NT2/D1 (cell line): ENCODE data around the gene SLC25A48.

Experiments used
- DNase-seq: peaks from one replicate; pipeline ENCODE4 v3.0.0-alpha.2; 2011; ENCODE audit warnings: low read depth, low spot score
- H3K27me3 ChIP-seq: 2 replicates; pipeline ENCODE4 v1.6.0; 2011; ENCODE audit warnings: mild to moderate bottlenecking; ENCODE audit not compliant: insufficient read length, insufficient read depth
- H3K36me3 ChIP-seq: 2 replicates; pipeline ENCODE4 v1.6.1; 2011; ENCODE audit warnings: mild to moderate bottlenecking, low read length, mixed read lengths; ENCODE audit not compliant: insufficient read depth, insufficient read length
- H3K4me1 ChIP-seq: 2 replicates; pipeline ENCODE4 v1.5.1; 2011; ENCODE audit not compliant: insufficient read depth, insufficient read length
- H3K4me3 ChIP-seq: 2 replicates; pipeline ENCODE4 v1.5.1; 2011; ENCODE audit warnings: low read depth; ENCODE audit not compliant: insufficient read length
- H3K9ac ChIP-seq: 2 replicates; pipeline ENCODE4 v1.6.0; 2011; ENCODE audit warnings: low read depth; ENCODE audit not compliant: insufficient read length
- H3K9me3 ChIP-seq: 2 replicates; pipeline ENCODE4 v1.5.1; 2011; ENCODE audit warnings: mild to moderate bottlenecking, low read length; ENCODE audit not compliant: insufficient read depth
- SUZ12 ChIP-seq: IDR thresholded peaks from 2 replicates; pipeline ENCODE4 v1.6.1; 2011; ENCODE audit not compliant: insufficient read length, insufficient read depth; ENCODE audit errors: extremely low read depth
- YY1 ChIP-seq: IDR thresholded peaks from 2 replicates; pipeline ENCODE4 v1.6.1; 2011; ENCODE audit not compliant: insufficient read length, insufficient read depth
- ZNF274 ChIP-seq: IDR thresholded peaks from 2 replicates; pipeline ENCODE4 v1.6.1; 2011; ENCODE audit warnings: mild to moderate bottlenecking, low read depth, low read length

Gene SLC25A48

GRCh38 chr5:135905144-135905543 is 70.7 kb downstream of the SLC25A48 start:
- H3K4me1 ChIP-seq = no peaks in the 10 kb centered on the region
- no peak for DNase-seq
- no peaks in the 10 kb centered on the region for H3K9me3 ChIP-seq
- H3K4me3 ChIP-seq = no peak overlapping the region
- no peak overlapping the region for H3K9ac ChIP-seq
- H3K27me3 ChIP-seq = no peaks in the 10 kb centered on the region
- H3K36me3 ChIP-seq = no peaks in the 10 kb centered on the region
- no peak for TF ChIP-seq SUZ12
- TF ChIP-seq ZNF274 = no peak
- TF ChIP-seq YY1 = no peak

DNA sequence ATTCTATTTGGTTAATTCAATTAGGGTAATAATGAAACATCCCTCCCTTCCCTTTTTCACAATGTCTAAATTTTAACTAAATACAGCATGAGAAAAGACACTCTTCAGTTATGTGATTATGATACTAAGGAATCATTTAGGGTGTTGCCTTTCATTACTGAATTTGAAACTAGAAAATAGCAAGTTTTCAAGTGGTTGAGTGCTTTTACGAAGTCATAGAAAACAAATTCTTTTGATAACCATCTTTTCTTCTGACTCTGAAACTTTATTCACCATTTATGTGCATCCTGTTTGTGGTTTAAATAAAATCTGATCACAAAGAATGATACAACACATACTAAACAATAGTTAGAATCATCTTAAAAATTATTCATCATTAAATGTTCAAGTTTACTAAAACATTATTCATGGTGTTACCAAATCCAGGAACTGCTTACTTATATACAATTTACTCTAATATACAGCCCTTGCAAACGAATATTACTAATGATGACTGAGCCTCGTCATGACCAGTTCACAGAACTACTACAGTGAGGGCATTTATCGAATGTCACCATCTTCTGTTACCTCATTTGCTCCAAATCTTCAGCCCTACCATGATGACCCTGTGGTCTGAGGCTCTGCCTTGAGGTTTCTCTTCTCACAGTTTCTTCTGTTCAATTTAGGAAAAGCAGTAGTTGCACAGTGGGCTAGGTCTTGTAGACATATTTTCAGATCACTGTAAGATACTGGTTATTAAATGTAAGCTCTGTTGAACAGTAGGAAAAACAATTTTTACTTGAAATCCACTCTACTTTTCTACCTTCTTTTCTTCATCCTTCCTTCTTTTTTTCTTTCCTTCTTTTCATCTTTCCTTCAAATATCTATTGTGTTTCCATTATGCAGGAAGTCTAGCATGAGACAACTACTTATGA is 79.5 kb downstream of the SLC25A48 start:
- no peaks in the 10 kb centered on the region for H3K9me3 ChIP-seq
- H3K36me3 ChIP-seq = no peaks in the 10 kb centered on the region
- DNase-seq = no peak
- H3K27me3 ChIP-seq = no peaks in the 10 kb centered on the region
- H3K4me1 ChIP-seq = no peaks in the 10 kb centered on the region
- no peak overlapping the region for H3K9ac ChIP-seq
- TF ChIP-seq SUZ12 (no peak), YY1 (no peak), ZNF274 (no peak)
- H3K4me3 ChIP-seq = no peak overlapping the region

GRCh38 chr5:135915466-135916001 is 81.1 kb downstream of the SLC25A48 start:
- no peak for DNase-seq
- Histone ChIP-seq H3K36me3 (no peaks in the 10 kb centered on the region), H3K4me1 (no peaks in the 10 kb centered on the region), H3K9ac (no peak overlapping the region), H3K9me3 (no peaks in the 10 kb centered on the region), H3K4me3 (no peak overlapping the region), H3K27me3 (no peaks in the 10 kb centered on the region)
- TF ChIP-seq SUZ12 (no peak), ZNF274 (no peak), YY1 (no peak)

GRCh38 chr5:135916638-135917263 is 82.3 kb downstream of the SLC25A48 start:
- Histone ChIP-seq H3K27me3 (no peaks in the 10 kb centered on the region), H3K4me1 (no peaks in the 10 kb centered on the region), H3K9me3 (no peaks in the 10 kb centered on the region), H3K9ac (no peak overlapping the region), H3K36me3 (no peaks in the 10 kb centered on the region), H3K4me3 (no peak overlapping the region)
- TF ChIP-seq YY1 (no peak), SUZ12 (no peak), ZNF274 (no peak)
- DNase-seq = no peak

- no peak overlapping the region for H3K4me3 ChIP-seq
- DNase-seq = no peak
- no peaks in the 10 kb centered on the region for H3K4me1 ChIP-seq
- no peaks in the 10 kb centered on the region for H3K9me3 ChIP-seq
- no peaks in the 10 kb centered on the region for H3K36me3 ChIP-seq
- no peaks in the 10 kb centered on the region for H3K27me3 ChIP-seq
- TF ChIP-seq SUZ12 = no peak
- no peak for TF ChIP-seq YY1
- TF ChIP-seq ZNF274 = no peak
- no peak overlapping the region for H3K9ac ChIP-seq
Measured at GRCh38 chr5:135920199-135920598, 85.7 kb downstream of the SLC25A48 start.

DNA sequence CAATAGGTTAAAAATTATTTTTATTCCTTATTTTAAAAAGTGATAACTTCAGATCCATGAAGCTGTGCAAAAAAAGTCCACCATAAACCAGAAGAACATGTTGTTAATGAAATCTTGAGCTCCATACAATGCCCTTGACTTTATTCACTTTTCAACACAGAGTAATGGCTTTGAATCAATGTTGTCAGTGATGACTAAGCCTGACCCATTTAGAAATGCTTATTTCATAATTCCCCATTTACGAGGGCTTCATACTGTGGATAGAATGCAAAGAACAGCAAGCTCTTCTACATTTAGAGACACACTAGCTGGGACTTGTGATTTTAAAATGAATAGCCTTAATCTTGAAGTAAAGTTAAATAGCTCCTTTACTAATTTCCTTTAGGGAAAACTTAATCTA is 86.9 kb downstream of the SLC25A48 start:
- no peaks in the 10 kb centered on the region for H3K9me3 ChIP-seq
- no peaks in the 10 kb centered on the region for H3K27me3 ChIP-seq
- TF ChIP-seq SUZ12 = no peak
- TF ChIP-seq ZNF274 = no peak
- no peak for TF ChIP-seq YY1
- H3K4me3 ChIP-seq = no peak overlapping the region
- no peak overlapping the region for H3K9ac ChIP-seq
- no peaks in the 10 kb centered on the region for H3K4me1 ChIP-seq
- no peaks in the 10 kb centered on the region for H3K36me3 ChIP-seq
- no peak for DNase-seq

- DNase-seq = peak; percentile 16
- Histone ChIP-seq H3K9me3 (no peaks in the 10 kb centered on the region; the same call in 1 of the 2 replicates), H3K27me3 (peaks cover 23% of the 10 kb centered on the region), H3K9ac (peak overlapping the region; percentile 66), H3K36me3 (no peaks in the 10 kb centered on the region), H3K4me3 (peak overlapping the region; percentile 56), H3K4me1 (no peaks in the 10 kb centered on the region)
- TF ChIP-seq SUZ12 = no peak
- TF ChIP-seq YY1 = no peak
- TF ChIP-seq ZNF274 = no peak
Measured at GRCh38 chr5:135930029-135930948, 95.8 kb downstream of the SLC25A48 start.
